ENCODE data around the gene IFT122. TPM values are rescaled to one million over a fixed set of nuclear protein-coding genes. Genes with fewer than 3 reads are reported as not detected.

IFT122 gene
- total and polyA plus RNA-seq, 4 donors, result 26.5 to 44.0 (median 36.7) TPM

DNA sequence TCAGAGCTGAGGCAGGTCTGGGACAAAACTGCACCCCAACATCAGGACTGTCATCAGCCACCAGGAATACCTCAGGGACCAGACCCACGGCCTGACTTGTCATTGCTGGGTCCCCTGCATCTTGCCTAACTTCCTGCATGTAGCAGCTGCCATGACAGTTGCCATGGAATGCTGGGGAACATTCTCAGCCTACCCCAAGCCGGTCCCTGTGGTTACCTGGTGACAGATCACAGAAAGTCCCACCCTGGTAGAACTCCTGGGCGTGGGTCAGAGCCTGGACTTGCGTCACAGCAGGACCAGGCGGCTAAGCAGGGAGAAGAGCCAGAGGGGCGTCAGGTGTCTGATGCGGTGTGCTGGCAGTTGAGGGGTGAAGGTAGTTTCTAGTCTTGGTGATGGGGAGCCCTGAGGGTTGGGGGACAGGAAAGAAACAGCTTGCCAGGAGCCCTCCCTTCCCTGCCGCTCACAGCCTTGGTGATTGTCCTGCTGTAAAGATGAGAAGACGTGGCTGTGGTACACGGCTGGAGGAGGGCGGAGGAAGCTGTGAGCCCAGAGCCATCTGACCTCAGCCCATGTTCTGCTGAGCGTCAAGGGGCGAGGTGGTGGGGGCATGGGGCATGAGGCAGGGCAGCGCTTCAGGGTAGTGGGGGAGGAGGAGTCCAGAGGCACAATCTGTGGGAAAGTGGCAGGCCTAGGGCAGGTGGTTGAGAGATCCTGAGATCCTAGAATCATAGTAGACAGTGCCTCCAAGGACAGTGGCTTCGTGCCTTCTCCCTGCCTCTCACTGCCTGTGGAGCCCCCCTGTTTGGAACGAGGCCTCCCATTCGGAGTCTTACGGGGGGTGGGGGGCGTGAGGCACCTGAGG lies 108.3 kb downstream of the IFT122 start:
- DNase-seq (ENCODE audit: low read depth in 4 of 6, low spot score in 6 of 6), result peak in 1 of 6 donors; percentile 21
- no peaks in the 10 kb centered on the region for H3K9me3 ChIP-seq (ENCODE audit: control insufficient read depth, insufficient read depth, low read length)
- no peak overlapping the region for H3K4me3 ChIP-seq (ENCODE audit: low read depth, low read length)
- no peaks in the 10 kb centered on the region for H3K27me3 ChIP-seq (ENCODE audit: control insufficient read depth, insufficient read depth, low read length)
- H3K4me1 ChIP-seq (ENCODE audit: control insufficient read depth, insufficient read depth, low read length), result peaks cover 26% of the 10 kb centered on the region
- WGBS (ENCODE audit: insufficient coverage), result 69% methylated on average over 19 of the region's 19 CpGs
- no peaks in the 10 kb centered on the region for H3K36me3 ChIP-seq (ENCODE audit: control insufficient read depth, insufficient read depth, low read length)
- H3K27ac ChIP-seq (ENCODE audit: low read depth, low read length), result no peak overlapping the region

DNA sequence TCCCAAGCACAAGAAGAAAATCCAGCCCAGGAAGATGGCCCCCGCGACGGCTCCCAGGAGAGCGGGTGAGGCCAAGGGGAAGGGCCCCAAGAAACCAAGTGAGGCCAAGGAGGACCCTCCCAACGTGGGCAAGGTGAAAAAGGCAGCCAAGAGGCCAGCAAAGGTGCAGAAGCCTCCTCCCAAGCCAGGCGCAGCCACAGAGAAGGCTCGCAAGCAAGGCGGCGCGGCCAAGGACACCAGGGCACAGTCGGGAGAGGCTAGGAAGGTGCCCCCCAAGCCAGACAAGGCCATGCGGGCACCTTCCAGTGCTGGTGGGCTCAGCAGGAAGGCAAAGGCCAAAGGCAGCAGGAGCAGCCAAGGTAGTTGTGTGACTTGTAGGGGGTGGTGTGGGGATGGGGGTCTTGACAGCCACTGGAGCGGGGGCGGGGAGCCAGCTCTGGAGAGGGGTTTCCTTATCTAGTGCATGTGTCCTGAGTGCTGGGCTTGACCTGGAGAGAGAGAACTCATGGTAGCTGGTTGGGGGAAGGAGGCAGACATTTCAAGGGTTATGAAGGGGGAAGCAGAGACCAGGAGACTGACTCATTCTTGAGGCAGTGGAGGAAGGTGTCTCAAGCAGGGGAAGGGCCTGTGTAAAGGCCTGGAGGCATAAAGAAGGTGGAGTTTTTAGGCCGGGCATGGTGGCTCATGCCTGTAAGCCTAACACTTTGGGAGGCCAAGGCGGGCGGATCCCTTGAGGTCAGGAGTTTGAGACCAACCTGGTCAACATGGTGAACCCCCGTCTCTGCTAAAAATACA lies 109.2 kb downstream of the IFT122 start:
- H3K9me3 ChIP-seq (ENCODE audit: control insufficient read depth, insufficient read depth, low read length), result no peaks in the 10 kb centered on the region
- no peak overlapping the region for H3K27ac ChIP-seq (ENCODE audit: low read depth, low read length)
- peaks cover 32% of the 10 kb centered on the region for H3K4me1 ChIP-seq (ENCODE audit: control insufficient read depth, insufficient read depth, low read length)
- 92% methylated on average over 18 of the region's 18 CpGs for WGBS (ENCODE audit: insufficient coverage)
- no peaks in the 10 kb centered on the region for H3K36me3 ChIP-seq (ENCODE audit: control insufficient read depth, insufficient read depth, low read length)
- DNase-seq (ENCODE audit: low read depth in 4 of 6, low spot score in 6 of 6), result no peak
- no peak overlapping the region for H3K4me3 ChIP-seq (ENCODE audit: low read depth, low read length)
- H3K27me3 ChIP-seq (ENCODE audit: control insufficient read depth, insufficient read depth, low read length), result no peaks in the 10 kb centered on the region

DNA sequence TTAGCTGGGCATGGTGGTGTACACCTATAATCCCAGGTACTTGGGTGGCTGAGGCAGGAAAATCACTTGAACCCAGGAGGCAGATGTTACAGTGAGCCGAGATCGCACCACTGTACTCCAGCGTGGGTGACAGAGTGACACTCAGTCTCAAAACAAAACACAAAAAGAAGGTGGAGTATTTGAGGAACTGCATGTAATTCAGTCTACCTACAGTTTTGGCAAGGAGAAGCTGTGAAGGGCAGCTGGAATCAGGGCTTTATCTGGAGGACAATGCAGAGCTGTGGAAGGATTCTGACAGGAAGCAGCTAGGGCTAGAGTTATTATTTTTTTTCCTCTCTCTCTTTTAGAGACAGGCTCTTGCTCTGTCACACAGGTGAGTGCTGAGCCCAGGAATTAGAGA lies 109.8 kb downstream of the IFT122 start:
- 77% methylated on average over 3 of the region's 3 CpGs for WGBS (ENCODE audit: insufficient coverage)
- no peak overlapping the region for H3K27ac ChIP-seq (ENCODE audit: low read depth, low read length)
- no peaks in the 10 kb centered on the region for H3K9me3 ChIP-seq (ENCODE audit: control insufficient read depth, insufficient read depth, low read length)
- H3K4me1 ChIP-seq (ENCODE audit: control insufficient read depth, insufficient read depth, low read length), result peaks cover 38% of the 10 kb centered on the region
- no peaks in the 10 kb centered on the region for H3K36me3 ChIP-seq (ENCODE audit: control insufficient read depth, insufficient read depth, low read length)
- no peaks in the 10 kb centered on the region for H3K27me3 ChIP-seq (ENCODE audit: control insufficient read depth, insufficient read depth, low read length)
- DNase-seq (ENCODE audit: low read depth in 4 of 6, low spot score in 6 of 6), result no peak
- no peak overlapping the region for H3K4me3 ChIP-seq (ENCODE audit: low read depth, low read length)

- WGBS (ENCODE audit: insufficient coverage), result 62% methylated on average over 9 of the region's 10 CpGs
- Histone ChIP-seq H3K27ac (ENCODE audit: low read depth, low read length) (no peak overlapping the region), H3K4me3 (ENCODE audit: low read depth, low read length) (no peak overlapping the region), H3K27me3 (ENCODE audit: control insufficient read depth, insufficient read depth, low read length) (no peaks in the 10 kb centered on the region), H3K36me3 (ENCODE audit: control insufficient read depth, insufficient read depth, low read length) (peaks cover 6% of the 10 kb centered on the region), H3K4me1 (ENCODE audit: control insufficient read depth, insufficient read depth, low read length) (peaks cover 65% of the 10 kb centered on the region), H3K9me3 (ENCODE audit: control insufficient read depth, insufficient read depth, low read length) (no peaks in the 10 kb centered on the region)
- peak in 1 of 6 donors; percentile 22 for DNase-seq (ENCODE audit: low read depth in 4 of 6, low spot score in 6 of 6)
These were observed 112.4 kb downstream of the IFT122 start for GRCh38 chr3:129552287-129553050.

DNA sequence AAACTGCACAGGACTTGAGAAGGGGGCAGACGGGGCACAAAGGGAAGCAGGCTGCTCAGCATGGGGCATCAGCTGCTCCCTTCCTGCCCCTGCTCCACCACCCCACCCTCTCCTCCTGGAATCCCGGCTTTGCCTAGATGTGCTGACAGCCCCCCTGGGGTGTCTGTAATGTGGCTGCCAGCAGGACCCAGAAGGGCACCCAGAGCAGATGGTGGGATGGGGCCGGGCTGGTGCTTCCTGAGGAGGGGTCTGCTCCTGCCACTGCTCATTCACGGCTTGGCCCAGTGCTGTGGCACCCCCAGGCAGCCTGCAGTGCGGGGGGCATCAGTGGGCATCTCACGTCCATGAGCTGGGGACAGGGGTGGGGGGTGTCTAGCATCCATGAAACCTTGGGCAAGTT lies 113.1 kb downstream of the IFT122 start:
- H3K27ac ChIP-seq (ENCODE audit: low read depth, low read length), result no peak overlapping the region
- no peak overlapping the region for H3K4me3 ChIP-seq (ENCODE audit: low read depth, low read length)
- H3K36me3 ChIP-seq (ENCODE audit: control insufficient read depth, insufficient read depth, low read length), result peaks cover 6% of the 10 kb centered on the region
- H3K9me3 ChIP-seq (ENCODE audit: control insufficient read depth, insufficient read depth, low read length), result no peaks in the 10 kb centered on the region
- no peaks in the 10 kb centered on the region for H3K27me3 ChIP-seq (ENCODE audit: control insufficient read depth, insufficient read depth, low read length)
- peak in 1 of 6 donors; percentile 27 for DNase-seq (ENCODE audit: low read depth in 4 of 6, low spot score in 6 of 6)
- 56% methylated on average over 5 of the region's 6 CpGs for WGBS (ENCODE audit: insufficient coverage)
- H3K4me1 ChIP-seq (ENCODE audit: control insufficient read depth, insufficient read depth, low read length), result peaks cover 67% of the 10 kb centered on the region

DNA sequence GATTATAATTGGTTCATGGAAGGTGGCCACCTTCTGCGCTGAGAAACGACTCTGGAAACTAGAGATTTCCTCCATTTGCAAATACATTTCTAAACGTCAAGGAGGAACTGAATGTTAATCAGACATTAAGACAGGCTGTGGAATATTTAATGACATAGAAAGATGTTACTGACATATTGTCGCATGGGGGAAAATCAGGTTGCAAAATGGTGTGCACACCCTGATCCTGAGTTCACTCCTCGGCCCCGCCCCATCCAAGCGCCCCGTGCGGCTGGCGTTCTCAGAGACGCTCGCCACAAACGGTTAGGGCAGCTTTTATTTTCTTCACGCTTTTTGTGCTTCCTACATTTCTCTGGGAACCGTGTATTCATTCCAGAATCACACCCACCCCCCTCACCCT lies 113.7 kb downstream of the IFT122 start:
- no peak overlapping the region for H3K27ac ChIP-seq (ENCODE audit: low read depth, low read length)
- 28% methylated on average over 9 of the region's 15 CpGs for WGBS (ENCODE audit: insufficient coverage)
- no peaks in the 10 kb centered on the region for H3K9me3 ChIP-seq (ENCODE audit: control insufficient read depth, insufficient read depth, low read length)
- H3K4me3 ChIP-seq (ENCODE audit: low read depth, low read length), result no peak overlapping the region
- H3K4me1 ChIP-seq (ENCODE audit: control insufficient read depth, insufficient read depth, low read length), result peaks cover 66% of the 10 kb centered on the region
- peak in 2 of 6 donors; percentile 43 to 63 for DNase-seq (ENCODE audit: low read depth in 4 of 6, low spot score in 6 of 6)
- H3K27me3 ChIP-seq (ENCODE audit: control insufficient read depth, insufficient read depth, low read length), result no peaks in the 10 kb centered on the region
- H3K36me3 ChIP-seq (ENCODE audit: control insufficient read depth, insufficient read depth, low read length), result peaks cover 9% of the 10 kb centered on the region

DNA sequence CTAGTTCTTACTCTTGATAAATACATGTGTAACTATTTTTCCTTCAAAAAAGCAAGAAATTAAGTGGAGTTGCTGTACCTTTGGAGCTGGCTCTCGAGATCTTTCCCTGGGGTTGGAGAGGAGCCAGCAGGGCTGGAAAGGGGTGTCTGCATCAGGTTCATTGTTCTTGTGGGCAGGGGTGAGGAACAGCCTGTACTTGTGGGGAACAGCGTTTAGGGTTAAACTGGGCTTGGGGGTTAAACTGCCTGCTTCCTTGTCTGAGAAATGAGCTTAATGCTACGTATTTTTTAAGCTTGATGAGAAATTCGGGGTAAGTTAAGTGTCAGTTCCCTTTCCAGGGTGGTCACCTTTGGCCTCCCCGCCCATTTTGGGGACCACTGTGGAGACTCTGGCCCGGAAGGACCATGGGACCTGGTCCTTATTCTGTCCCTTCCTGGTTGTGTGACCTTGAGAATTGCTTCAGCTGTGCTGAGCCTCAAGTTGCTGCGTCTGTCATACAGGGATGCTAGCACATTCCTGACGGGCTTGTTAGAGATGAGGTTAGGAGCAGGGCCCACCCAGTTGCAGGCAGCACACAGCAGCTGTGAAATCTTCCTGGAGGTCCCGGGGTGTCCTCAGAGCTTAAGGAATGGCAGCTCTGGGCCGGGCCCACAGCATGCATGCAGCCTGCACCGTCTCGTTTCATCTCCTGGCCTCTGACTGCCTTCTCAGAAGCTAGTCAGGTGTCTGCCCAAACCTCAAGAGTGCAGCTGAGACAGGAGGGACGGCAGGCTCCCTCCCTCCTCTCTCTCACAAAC lies 114.5 kb downstream of the IFT122 start:
- Histone ChIP-seq H3K9me3 (ENCODE audit: control insufficient read depth, insufficient read depth, low read length) (no peaks in the 10 kb centered on the region), H3K4me1 (ENCODE audit: control insufficient read depth, insufficient read depth, low read length) (peaks cover 69% of the 10 kb centered on the region), H3K27me3 (ENCODE audit: control insufficient read depth, insufficient read depth, low read length) (no peaks in the 10 kb centered on the region), H3K27ac (ENCODE audit: low read depth, low read length) (peak overlapping the region; percentile 45), H3K4me3 (ENCODE audit: low read depth, low read length) (no peak overlapping the region), H3K36me3 (ENCODE audit: control insufficient read depth, insufficient read depth, low read length) (peaks cover 16% of the 10 kb centered on the region)
- 57% methylated on average over 12 of the region's 13 CpGs for WGBS (ENCODE audit: insufficient coverage)
- peak in 1 of 6 donors; percentile 30 for DNase-seq (ENCODE audit: low read depth in 4 of 6, low spot score in 6 of 6)

- H3K27me3 ChIP-seq (ENCODE audit: control insufficient read depth, insufficient read depth, low read length), result no peaks in the 10 kb centered on the region
- H3K36me3 ChIP-seq (ENCODE audit: control insufficient read depth, insufficient read depth, low read length), result peaks cover 21% of the 10 kb centered on the region
- WGBS (ENCODE audit: insufficient coverage), result 33% methylated on average over 8 of the region's 15 CpGs
- DNase-seq (ENCODE audit: low read depth in 4 of 6, low spot score in 6 of 6), result peak in 3 of 6 donors; percentile 43 to 79 (median 73)
- H3K9me3 ChIP-seq (ENCODE audit: control insufficient read depth, insufficient read depth, low read length), result no peaks in the 10 kb centered on the region
- peaks cover 74% of the 10 kb centered on the region for H3K4me1 ChIP-seq (ENCODE audit: control insufficient read depth, insufficient read depth, low read length)
- no peak overlapping the region for H3K4me3 ChIP-seq (ENCODE audit: low read depth, low read length)
- H3K27ac ChIP-seq (ENCODE audit: low read depth, low read length), result peak overlapping the region; percentile 45
These were observed 115.1 kb downstream of the IFT122 start for GRCh38 chr3:129555153-129555550.
